Measurements from ENCODE around the gene PPP2R5C.

The PPP2R5C gene

DNA sequence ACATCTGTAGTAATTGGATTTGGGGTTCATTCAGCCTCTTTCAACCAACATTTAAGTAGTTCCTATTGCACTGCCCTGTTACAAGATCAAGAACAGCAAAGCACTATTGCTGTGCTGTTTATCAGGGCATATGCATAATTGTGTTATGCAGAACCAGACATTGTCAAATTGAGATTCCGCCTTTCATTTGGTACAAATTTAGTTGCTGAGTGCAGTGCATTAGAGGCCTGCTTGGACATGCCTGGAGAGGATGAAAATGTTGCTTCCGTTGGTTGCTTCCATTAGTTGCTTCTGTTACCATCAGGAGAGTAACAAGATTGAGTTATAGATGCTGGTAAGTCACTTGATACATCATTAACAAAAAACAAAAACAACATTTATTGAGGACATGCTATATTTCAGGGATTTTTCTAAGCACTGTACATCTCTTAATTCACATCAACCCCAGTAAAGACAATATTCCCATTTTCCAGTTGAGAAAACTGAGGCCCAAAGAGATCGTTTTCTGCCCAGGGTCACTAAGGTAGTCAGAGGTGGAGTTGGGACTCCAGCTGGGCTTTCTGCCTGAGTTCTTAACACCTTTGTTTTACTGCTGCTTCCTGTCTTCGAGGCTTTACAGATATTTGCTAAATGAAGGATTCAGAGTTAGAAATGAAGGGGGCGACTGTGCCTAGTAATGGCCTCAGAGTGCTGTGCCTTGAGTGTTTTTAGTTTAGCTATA, 79.3 kb downstream of the PPP2R5C start:
- no peak for DNase-seq (ENCODE audit: low spot score)

DNA sequence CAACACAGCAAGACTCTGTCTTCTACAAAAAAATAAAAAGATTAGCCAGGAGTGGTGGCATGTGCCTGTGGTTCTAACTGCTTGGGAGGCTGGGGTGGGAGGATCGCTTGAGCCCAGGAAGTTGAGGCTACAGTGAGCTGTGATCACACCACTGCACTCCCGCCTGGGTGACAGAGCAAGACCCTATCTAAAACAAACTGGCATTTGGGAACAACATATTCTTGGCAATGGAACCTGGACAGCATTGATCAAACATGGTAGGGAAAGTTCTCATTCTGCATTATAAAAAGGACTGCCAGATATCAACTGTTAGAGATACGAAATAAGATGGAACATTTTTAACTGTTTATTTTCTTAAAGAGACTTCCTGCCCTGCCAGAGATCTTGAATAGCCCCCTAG, 81.5 kb downstream of the PPP2R5C start:
- no peak for DNase-seq (ENCODE audit: low spot score)

DNA sequence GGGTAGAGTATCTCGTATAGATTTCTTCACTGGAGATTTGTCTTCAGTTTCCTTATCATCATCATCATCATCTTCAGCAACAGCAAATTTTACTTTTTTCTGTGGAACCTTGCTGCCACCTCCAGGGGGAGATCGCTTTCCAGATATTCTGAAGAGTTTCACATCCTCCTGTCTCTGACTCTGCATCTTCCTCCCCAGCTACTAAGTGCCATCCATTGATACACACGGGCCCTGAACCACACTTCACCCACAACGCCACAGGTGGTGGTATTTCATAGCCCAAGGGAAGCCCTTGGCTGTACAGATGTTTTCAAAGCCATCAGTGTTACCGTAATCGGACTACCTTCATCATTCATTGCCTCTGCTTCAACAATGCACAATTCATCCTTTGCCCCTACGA, 82.2 kb downstream of the PPP2R5C start:
- peak; percentile 9 for DNase-seq (ENCODE audit: low spot score)

GRCh38 chr14:101844219-101844618, 82.7 kb downstream of the PPP2R5C start:
- no peak for DNase-seq (ENCODE audit: low spot score)

DNA sequence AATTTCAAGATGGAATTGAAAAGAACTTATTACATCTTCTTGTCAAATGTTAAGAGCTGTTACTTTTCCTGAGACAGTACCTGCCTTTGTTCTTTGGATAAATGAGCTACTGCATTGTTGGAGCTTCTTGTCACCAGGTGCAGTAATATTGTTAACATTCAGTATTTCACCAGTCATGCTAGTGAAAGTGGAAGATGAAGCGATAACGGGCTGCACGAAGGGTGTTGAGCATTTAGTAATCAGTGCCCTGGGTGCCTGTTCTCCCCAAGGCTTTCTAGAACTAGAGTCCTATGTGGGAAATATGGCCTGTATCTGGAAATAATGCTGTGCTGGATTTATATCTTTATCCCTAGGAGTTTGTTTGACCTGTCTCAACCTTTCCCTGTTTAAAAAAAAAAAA, 83.2 kb downstream of the PPP2R5C start:
- DNase-seq (ENCODE audit: low spot score), result no peak

- no peak for DNase-seq (ENCODE audit: low spot score)
Measured at GRCh38 chr14:101845496-101845895, 84.0 kb downstream of the PPP2R5C start.

DNA sequence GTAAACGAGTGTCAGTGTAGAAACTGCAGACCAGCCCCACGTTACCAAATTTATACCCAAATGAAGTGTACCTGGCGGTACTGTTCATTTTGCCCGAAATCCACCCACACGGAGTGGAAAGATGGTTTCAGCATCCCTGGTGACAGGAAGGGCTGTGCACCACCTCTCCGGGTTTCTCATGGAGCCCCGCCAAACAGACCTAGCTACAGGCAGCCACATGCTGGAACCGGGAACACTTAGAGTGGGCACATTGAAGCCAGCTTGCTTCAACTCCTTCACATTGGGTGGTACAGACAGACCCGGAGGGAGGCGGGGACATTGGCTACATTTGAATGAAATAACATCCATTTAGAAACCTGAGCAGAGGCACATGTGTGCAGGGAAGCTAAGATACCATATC, 84.4 kb downstream of the PPP2R5C start:
- no peak for DNase-seq (ENCODE audit: low spot score)

DNA sequence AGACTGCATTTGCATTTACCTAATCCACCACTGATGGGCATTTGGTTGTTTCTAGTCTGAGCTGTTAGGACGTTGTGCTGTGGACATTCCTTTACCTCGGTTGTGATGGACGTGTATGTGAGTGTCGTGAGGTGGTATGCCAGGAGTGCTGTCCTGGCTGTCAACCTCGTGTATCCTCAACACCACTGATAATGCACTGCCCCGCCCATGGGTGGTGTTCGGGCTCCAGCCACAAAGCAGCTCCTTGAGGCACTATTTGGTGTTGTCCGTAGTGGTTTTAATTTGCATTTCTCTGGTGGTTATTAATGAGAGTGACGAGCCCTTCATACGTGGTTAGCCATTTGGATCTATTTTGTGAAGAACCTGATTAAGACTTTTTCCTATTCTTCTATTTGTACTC, 87.6 kb downstream of the PPP2R5C start:
- DNase-seq (ENCODE audit: low spot score), result peak; percentile 22

- no peak for DNase-seq (ENCODE audit: low spot score)
Measured at GRCh38 chr14:101849640-101850039, 88.1 kb downstream of the PPP2R5C start.

DNA sequence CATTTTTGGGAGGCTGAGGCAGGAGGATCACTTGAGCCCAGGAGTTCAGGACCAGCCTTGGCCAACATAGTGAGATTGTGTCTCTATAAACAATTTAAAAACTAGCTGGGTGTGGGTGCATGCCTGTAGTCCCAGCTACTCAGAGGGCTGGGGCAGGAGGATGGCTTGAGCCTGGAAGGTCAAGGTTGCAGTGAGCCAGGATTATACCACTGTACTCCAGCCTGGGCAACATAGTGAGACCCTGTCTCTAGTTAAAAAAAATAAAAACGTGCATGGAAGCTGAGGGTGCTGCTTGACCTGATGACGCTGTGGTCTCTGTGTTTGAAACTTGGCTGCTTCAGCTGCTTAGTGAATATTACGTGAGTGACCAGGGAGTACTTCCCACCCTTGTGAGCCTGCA, 89.7 kb downstream of the PPP2R5C start:
- DNase-seq (ENCODE audit: low spot score), result no peak

DNA sequence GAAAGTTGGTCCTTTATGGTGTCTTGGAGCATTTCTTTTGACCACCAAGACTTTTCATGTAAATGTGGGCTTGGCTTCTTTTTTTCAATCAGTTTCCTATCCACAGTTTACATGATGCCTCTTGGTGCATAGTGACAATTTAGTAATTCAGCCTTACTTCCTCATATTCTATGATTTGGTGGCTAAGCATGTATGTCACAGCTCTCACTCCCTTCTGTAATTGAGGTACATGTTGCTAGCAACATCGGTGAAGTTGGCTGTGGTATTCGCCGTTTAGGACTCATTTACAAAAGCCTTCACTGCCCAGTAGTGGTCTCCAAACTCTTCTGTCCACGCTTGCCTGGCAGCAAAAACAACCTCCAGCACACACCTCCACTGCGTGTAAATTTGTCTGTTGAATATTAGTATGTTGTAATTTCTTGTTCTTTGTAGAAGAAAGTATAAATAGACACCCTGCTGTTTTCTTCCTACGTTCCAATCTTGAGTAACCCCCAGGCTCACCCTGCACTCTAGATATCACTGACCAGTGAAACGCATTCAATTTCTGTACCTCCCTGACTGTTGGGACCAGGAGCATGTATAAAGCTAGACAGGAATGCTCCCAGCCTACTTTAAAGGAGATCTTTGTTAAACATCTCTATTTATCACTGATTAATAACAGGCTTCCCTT, 90.4 kb downstream of the PPP2R5C start:
- no peak for DNase-seq (ENCODE audit: low spot score)

- no peak for DNase-seq (ENCODE audit: low spot score)
Measured at GRCh38 chr14:101852785-101853184, 91.3 kb downstream of the PPP2R5C start.

GRCh38 chr14:101853455-101854018, 92.0 kb downstream of the PPP2R5C start:
- DNase-seq (ENCODE audit: low spot score), result no peak

GRCh38 chr14:101854366-101854765, 92.9 kb downstream of the PPP2R5C start:
- DNase-seq (ENCODE audit: low spot score), result no peak

GRCh38 chr14:101855958-101856357, 94.4 kb downstream of the PPP2R5C start:
- no peak for DNase-seq (ENCODE audit: low spot score)

GRCh38 chr14:101856536-101856935, 95.0 kb downstream of the PPP2R5C start:
- DNase-seq (ENCODE audit: low spot score), result no peak

GRCh38 chr14:101857226-101857625, 95.7 kb downstream of the PPP2R5C start:
- DNase-seq (ENCODE audit: low spot score), result peak; percentile 28

GRCh38 chr14:101858791-101859537, 97.5 kb downstream of the PPP2R5C start:
- DNase-seq (ENCODE audit: low spot score), result no peak

GRCh38 chr14:101859538-101859902, 98.0 kb downstream of the PPP2R5C start:
- no peak for DNase-seq (ENCODE audit: low spot score)

GRCh38 chr14:101859958-101860357, 98.4 kb downstream of the PPP2R5C start:
- DNase-seq (ENCODE audit: low spot score), result no peak

GRCh38 chr14:101861464-101861863, 100.0 kb downstream of the PPP2R5C start:
- DNase-seq (ENCODE audit: low spot score), result no peak

GRCh38 chr14:101862177-101862576, 100.7 kb downstream of the PPP2R5C start:
- no peak for DNase-seq (ENCODE audit: low spot score)

- no peak for DNase-seq (ENCODE audit: low spot score)
Measured at GRCh38 chr14:101862711-101863110, 101.2 kb downstream of the PPP2R5C start.

Measured in SW480 (cell line).